Transverse colon (tissue), 4 donors: ENCODE results near the gene SAP30BP. TPM values are rescaled to one million over a fixed set of nuclear protein-coding genes. Genes with fewer than 3 reads are reported as not detected.

Experiments used
- DNase-seq: peaks from one replicate; pipeline ENCODE4 v3.0.0-alpha.2; 2019
- H3K27ac ChIP-seq, 4 donors: fragments of 200-600 bp; sonication (generic); 2 replicates each; pipeline ENCODE4 v1.5.1; 2016 to 2018; ENCODE audit warnings: inconsistent platforms in 4 of 4
- H3K27me3 ChIP-seq: fragments of 200-600 bp; sonication (generic); 2 replicates; pipeline ENCODE4 v1.5.1; 2017; ENCODE audit warnings: inconsistent platforms
- H3K36me3 ChIP-seq, 4 donors: fragments of 200-600 bp; sonication (generic); 2 replicates each; pipeline ENCODE4 v1.5.1; 2017 to 2019; ENCODE audit warnings: inconsistent platforms in 4 of 4
- H3K4me1 ChIP-seq, 4 donors: fragments of 200-600 bp; sonication (generic); 2 replicates each; pipeline ENCODE4 v1.5.1; 2017 to 2020; ENCODE audit warnings: inconsistent platforms in 4 of 4
- H3K4me3 ChIP-seq, 4 donors: fragments of 200-600 bp; sonication (generic); 1 replicate in 1 of 4; 2 replicates in 3 of 4; pipeline versions ENCODE4 v1.5.1 to v1.6.1; 2017 to 2019; ENCODE audit warnings: inconsistent platforms in 4 of 4
- H3K9me3 ChIP-seq, 2 donors: fragments of 200-600 bp; sonication (generic); 2 replicates each; pipeline ENCODE4 v1.5.1; 2017 to 2019; ENCODE audit warnings: inconsistent platforms in 2 of 2
- CTCF ChIP-seq, 5 experiments: fragments of 200-600 bp in 3 of 5; fragments of 450-650 bp in 2 of 5; sonication (generic) in 3 of 5; IDR thresholded peaks; 1 replicate in 2 of 5; 2 replicates in 3 of 5; pipeline ENCODE4 v1.5.1; 2016 to 2017; ENCODE audit warnings: antibody characterized with exemption in 5 of 5, inconsistent platforms in 3 of 5, mild to moderate bottlenecking in 2 of 5, moderate library complexity in 1 of 5
- EP300 ChIP-seq: sonication (generic); formaldehyde crosslinking; IDR thresholded peaks from one replicate; pipeline ENCODE4 v1.6.1; 2017; ENCODE audit warnings: antibody characterized with exemption, low read depth
- POLR2A ChIP-seq: fragments of 450-650 bp; IDR thresholded peaks from one replicate; pipeline ENCODE4 v1.6.1; 2016; ENCODE audit warnings: antibody characterized with exemption, mild to moderate bottlenecking, moderate library complexity
- POLR2AphosphoS5 ChIP-seq, 3 donors: sonication (generic); formaldehyde crosslinking; IDR thresholded peaks; one replicate each; pipeline ENCODE4 v1.6.1; 2016; ENCODE audit warnings: antibody characterized with exemption in 3 of 3
- WGBS, 2 donors: methylation state at CpG; one replicate each; pipeline ENCODE4 v1.1.5; 2018; ENCODE audit warnings: low coverage in 1 of 2; 5-methylcytosine and 5-hydroxymethylcytosine counted together
- in situ Hi-C, 4 donors: fragments of 200-750 bp; cut with MboI; loops; one replicate each; pipeline versions ENCODE4 v1.15.0 to v1.15.1; 2017; ENCODE audit warnings: low sequenced_read_pairs in 3 of 4, low pct_ligation_motif_present in 1 of 4, low pct_unique_long_range_greater_than_20kb in 1 of 4
- intact Hi-C: fragments of 100-400 bp; cut with DNase I; formaldehyde crosslinking; loops from one replicate; pipeline ENCODE4 v1.15.1; 2023; ENCODE audit warnings: low total_unique reads
- total RNA-seq, 4 donors: library from RNA; depleted of rRNA; stranded (reverse); fragments of >200 nt; gene quantifications; one replicate each; pipeline ENCODE4 v1.1.0, GENCODE V29; 2016

The SAP30BP gene
- total RNA-seq, 4 donors from 2014 or later: 49.0 to 83.8 (median 71.4) TPM

- H3K36me3 ChIP-seq: no peaks in the 10 kb centered on the region
Measured at GRCh38 chr17:75643643-75644017, 23.5 kb upstream of the SAP30BP start.

GRCh38 chr17:75645501-75645888, 21.6 kb upstream of the SAP30BP start:
- TF ChIP-seq POLR2AphosphoS5 (IDR thresholded peaks at IDR 0.05): peak in 2 of 3 donors; percentile 54 to 73
- no peak for TF ChIP-seq CTCF (IDR thresholded peaks at IDR 0.05)
- peaks cover 8 to 43% (median 25%) of the 10 kb centered on the region in 4 donors for H3K4me1 ChIP-seq
- intact Hi-C loops: no loop called here
- no peaks in the 10 kb centered on the region for H3K27me3 ChIP-seq
- no peaks in the 10 kb centered on the region for H3K9me3 ChIP-seq
- 57% methylated on average over 7 of the region's 7 CpGs; no CpG with 5 or more reads in 1 of the 2 donors for WGBS, 2 donors
- DNase-seq: peak; percentile 76
- no peak overlapping the region for H3K4me3 ChIP-seq
- H3K27ac ChIP-seq: peak overlapping the region; percentile 88 to 91 (median 90)
- in situ Hi-C loops: no loop called here
- H3K36me3 ChIP-seq: peaks cover 0 to 6% (median 0%) of the 10 kb centered on the region in 4 donors

More at GRCh38 chr17:75643643-75644017, 23.5 kb upstream of the SAP30BP start:
- Histone ChIP-seq H3K27me3 (no peaks in the 10 kb centered on the region), H3K27ac (peak overlapping the region; percentile 64 to 88 (median 68)), H3K4me3 (no peak overlapping the region), H3K9me3 (no peaks in the 10 kb centered on the region), H3K4me1 (peaks cover 8 to 50% (median 33%) of the 10 kb centered on the region in 4 donors)
- intact Hi-C loops (no loop called here), in situ Hi-C loops (no loop called here)
- 92% methylated on average over 7 of the region's 7 CpGs; no CpG with 5 or more reads in 1 of the 2 donors for WGBS, 2 donors
- no peak for DNase-seq
- no peak for TF ChIP-seq POLR2A
- no peak for TF ChIP-seq POLR2AphosphoS5 (IDR thresholded peaks at IDR 0.05)
- TF ChIP-seq CTCF (IDR thresholded peaks at IDR 0.05): no peak
- no peak for TF ChIP-seq EP300

GRCh38 chr17:75645889-75646637, 21.1 kb upstream of the SAP30BP start:
- in situ Hi-C loops: no loop called here
- H3K27ac ChIP-seq: peak overlapping the region; percentile 88 to 91 (median 90)
- intact Hi-C loops: no loop called here
- H3K4me3 ChIP-seq: no peak overlapping the region
- 48% methylated on average over 16 of the region's 17 CpGs; no CpG with 5 or more reads in 1 of the 2 donors for WGBS, 2 donors
- peaks cover 0 to 6% (median 0%) of the 10 kb centered on the region in 4 donors for H3K36me3 ChIP-seq
- TF ChIP-seq CTCF (IDR thresholded peaks at IDR 0.05): peak in 1 of 5 experiments; percentile 18
- peak; percentile 35 to 85 (median 85) for TF ChIP-seq POLR2AphosphoS5 (IDR thresholded peaks at IDR 0.05)
- TF ChIP-seq EP300: no peak
- TF ChIP-seq POLR2A: peak; percentile 84
- peaks cover 8 to 43% (median 25%) of the 10 kb centered on the region in 4 donors for H3K4me1 ChIP-seq
- no peaks in the 10 kb centered on the region for H3K9me3 ChIP-seq
- no peaks in the 10 kb centered on the region for H3K27me3 ChIP-seq
- DNase-seq: peak; percentile 89

- Histone ChIP-seq H3K9me3 (no peaks in the 10 kb centered on the region), H3K36me3 (peaks cover 0 to 6% (median 0%) of the 10 kb centered on the region in 4 donors), H3K4me3 (no peak overlapping the region), H3K27ac (peak overlapping the region; percentile 88 to 91 (median 90)), H3K4me1 (peaks cover 8 to 49% (median 25%) of the 10 kb centered on the region in 4 donors), H3K27me3 (no peaks in the 10 kb centered on the region)
- in situ Hi-C loops (no loop called here), intact Hi-C loops (no loop called here)
- TF ChIP-seq POLR2AphosphoS5 (IDR thresholded peaks at IDR 0.05): no peak
- no peak for TF ChIP-seq EP300
- TF ChIP-seq POLR2A: no peak
- no peak for TF ChIP-seq CTCF (IDR thresholded peaks at IDR 0.05)
- 47 to 89% methylated on average over 3 to 6 of the region's 6 CpGs for WGBS, 2 donors
- no peak for DNase-seq
Measured at GRCh38 chr17:75646638-75646992, 20.5 kb upstream of the SAP30BP start.
